RWPE1 (cell line): ENCODE results near the gene IGF2.

ENCODE experiments used
- CTCF ChIA-PET: fragments of 350-600 bp; sonication (Branson Sonifier 250); formaldehyde crosslinking; extraction: SDS; loops from one replicate; lab custom pipeline; 2021; lab: Yijun Ruan, JAX
- POLR2A ChIA-PET: fragments of 400-600 bp; formaldehyde crosslinking; extraction: SDS; loops from one replicate; lab custom pipeline; 2020; ENCODE audit warnings: antibody characterized with exemption; ENCODE audit not compliant: low non-redundant PET; lab: Yijun Ruan, JAX
- DNase-seq: peaks from one replicate; pipeline ENCODE4 v3.0.0; 2012; ENCODE audit warnings: low spot score
- H3K27ac ChIP-seq: fragments of 450-650 bp; 2 replicates; pipeline ENCODE4 v1.5.1; 2017
- TF ChIP-seq, protein P1 (sequence below): fragments of 450-650 bp; conservative IDR thresholded peaks from 2 replicates; pipeline ENCODE4 v1.5.1; 2017; ENCODE audit warnings: low read depth, mild to moderate bottlenecking

The IGF2 gene

DNA sequence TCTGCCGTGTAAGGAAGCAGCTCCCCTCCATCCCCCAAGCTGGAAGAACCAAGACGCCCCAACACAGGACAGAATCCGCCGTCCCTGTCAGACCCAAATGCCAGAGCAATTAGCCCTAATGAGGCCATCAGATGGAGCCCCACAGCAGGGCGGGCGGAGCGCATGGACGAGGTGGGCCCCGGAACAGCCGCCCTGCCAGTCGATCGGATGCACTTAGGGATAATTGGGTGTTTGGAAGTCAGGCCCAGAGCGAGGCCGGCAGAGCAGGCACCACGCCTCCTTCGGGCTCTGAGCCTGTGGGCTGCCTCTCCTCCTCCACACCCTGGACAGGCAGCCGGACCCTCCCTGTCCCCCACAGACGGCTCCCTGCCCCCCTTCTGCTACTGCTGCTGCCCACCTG is 37.9 kb upstream of the IGF2 start:
- TF ChIP-seq, protein P1, sequence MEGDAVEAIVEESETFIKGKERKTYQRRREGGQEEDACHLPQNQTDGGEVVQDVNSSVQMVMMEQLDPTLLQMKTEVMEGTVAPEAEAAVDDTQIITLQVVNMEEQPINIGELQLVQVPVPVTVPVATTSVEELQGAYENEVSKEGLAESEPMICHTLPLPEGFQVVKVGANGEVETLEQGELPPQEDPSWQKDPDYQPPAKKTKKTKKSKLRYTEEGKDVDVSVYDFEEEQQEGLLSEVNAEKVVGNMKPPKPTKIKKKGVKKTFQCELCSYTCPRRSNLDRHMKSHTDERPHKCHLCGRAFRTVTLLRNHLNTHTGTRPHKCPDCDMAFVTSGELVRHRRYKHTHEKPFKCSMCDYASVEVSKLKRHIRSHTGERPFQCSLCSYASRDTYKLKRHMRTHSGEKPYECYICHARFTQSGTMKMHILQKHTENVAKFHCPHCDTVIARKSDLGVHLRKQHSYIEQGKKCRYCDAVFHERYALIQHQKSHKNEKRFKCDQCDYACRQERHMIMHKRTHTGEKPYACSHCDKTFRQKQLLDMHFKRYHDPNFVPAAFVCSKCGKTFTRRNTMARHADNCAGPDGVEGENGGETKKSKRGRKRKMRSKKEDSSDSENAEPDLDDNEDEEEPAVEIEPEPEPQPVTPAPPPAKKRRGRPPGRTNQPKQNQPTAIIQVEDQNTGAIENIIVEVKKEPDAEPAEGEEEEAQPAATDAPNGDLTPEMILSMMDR, result no peak
- ChIA-PET POLR2A (no interaction called here), CTCF (no interaction called here)
- H3K27ac ChIP-seq, result peak overlapping the region; percentile 99
- DNase-seq, result no peak

DNA sequence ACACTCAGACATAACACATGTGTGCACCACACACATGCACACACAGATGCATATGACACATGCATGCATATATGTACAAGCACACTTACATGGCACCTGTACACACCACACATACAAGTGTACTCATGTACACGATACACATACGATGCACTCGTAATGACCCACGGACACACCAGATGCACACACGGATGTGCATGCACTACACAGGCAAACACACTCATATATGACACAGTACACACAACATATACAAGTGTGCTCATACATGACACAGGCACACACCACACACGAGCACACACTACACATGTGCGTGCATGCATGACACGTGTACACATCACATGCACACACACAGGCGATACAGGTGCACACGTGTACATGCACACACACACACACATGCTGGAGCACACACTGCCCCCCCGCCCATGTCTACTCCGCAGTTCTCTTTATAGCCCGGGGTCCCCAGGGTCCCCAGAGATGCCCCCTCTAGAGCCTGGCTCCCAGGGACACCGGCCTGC is 37.3 kb upstream of the IGF2 start:
- TF ChIP-seq, protein P1, result no peak

DNA sequence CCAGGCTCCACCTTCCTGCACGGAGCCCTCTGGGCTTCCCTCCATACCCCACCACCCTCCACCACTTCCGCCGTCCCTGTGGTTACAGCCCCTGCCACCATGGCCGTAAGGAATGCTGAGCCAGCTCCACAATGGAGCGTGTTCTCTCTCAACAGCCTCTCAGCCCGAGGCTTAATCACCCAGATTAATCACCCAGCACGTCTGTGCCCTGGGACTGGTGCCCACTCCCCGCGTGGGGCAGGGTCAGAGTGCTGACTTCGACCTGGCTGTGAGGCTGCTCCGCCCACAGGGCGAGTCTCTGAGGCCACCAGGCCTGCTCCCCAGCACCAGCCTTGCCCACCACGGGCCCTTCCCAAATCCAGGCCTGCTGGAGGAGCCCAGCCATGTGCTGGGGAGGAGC is 36.5 kb upstream of the IGF2 start:
- CTCF ChIA-PET, result no interaction called here
- POLR2A ChIA-PET, result no interaction called here
- DNase-seq, result peak; percentile 32
- TF ChIP-seq, protein P1, result no peak
- peak overlapping the region; percentile 99 for H3K27ac ChIP-seq

More for the DNA sequence above, 37.3 kb upstream of the IGF2 start:
- ChIA-PET CTCF (no interaction called here), POLR2A (no interaction called here)
- DNase-seq, result no peak
- peak overlapping the region; percentile 99 for H3K27ac ChIP-seq

DNA sequence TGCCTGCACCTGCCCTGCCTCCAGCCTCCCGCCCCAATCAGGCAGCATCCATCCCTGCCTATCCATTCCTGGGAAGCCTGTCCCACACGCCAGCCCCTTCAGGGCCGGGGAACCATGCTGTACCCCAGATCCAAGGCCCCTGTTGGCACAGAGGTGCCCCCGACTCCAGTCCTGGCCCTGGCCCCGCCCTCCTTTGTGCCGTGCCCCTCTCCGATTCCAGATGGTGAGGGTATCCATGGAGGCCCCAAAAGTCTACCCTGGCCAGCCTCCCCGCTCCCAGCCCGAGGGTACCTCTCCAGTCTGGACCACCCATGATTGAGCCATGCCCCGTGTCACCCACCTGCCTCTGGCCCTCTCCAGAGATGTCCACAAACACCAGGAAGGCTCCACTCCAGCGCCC is 35.2 kb upstream of the IGF2 start:
- POLR2A ChIA-PET, result no interaction called here
- TF ChIP-seq, protein P1, result no peak
- CTCF ChIA-PET, result interaction anchor here (0.6 to 0.7 kb wide), 2 partner anchors 18 to 132 kb away, joined by 3 to 4 read pairs; no protein-coding TSS in a partner anchor
- DNase-seq, result no peak
- peak overlapping the region; percentile 99 for H3K27ac ChIP-seq

DNA sequence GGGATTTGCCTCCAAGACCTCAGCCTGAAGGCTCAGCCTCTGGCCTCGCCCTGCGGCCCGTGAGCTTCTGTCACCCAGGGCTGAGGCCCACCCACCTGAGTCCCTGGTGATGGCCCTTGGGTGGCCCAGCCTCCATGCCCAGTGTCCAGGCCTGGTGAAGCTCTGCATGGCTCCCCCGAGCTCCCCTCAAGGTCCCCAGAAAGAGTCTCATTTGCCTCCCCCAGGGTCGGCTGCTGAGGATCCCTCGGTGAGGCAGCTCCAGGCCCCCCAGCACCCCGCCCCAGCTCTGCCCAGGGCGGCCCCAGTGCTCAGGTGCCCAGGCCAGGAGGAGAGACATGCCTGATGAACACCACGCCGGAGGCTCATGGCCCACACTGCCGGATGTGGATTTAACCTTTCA is 34.6 kb upstream of the IGF2 start:
- CTCF ChIA-PET, result interaction anchor here (0.5 to 0.6 kb wide), 3 partner anchors 18 to 235 kb away, joined by 3 read pairs; no protein-coding TSS in a partner anchor
- no peak for DNase-seq
- POLR2A ChIA-PET, result no interaction called here
- TF ChIP-seq, protein P1, result no peak
- H3K27ac ChIP-seq, result peak overlapping the region; percentile 99

DNA sequence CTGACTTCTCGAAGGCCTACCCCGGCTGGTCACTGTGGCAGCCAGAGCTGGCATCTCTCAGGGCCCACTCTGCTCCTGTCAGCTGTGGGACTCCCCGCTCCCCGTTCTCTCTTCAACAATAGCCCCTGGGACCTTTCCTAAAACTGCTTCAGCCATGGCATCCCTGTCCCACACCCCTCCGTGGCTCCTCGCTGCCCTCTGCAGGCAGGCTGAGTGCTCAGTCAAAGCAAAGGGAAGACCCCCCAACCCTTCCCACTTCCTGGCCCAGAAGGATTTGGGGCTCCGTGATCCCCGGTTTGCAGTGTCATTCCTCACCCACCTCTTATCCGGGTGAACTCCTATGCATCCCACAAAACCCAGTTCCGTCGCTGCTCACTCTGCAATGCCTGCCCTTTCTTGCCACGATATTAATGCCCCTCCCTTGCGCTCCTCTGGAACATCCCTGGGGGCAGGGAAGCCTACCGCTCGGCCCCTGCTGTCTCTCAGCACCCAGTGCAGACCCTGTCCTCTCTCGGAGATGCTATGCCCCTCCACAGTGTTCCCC is 34.0 kb upstream of the IGF2 start:
- TF ChIP-seq, protein P1, result no peak; the same call in 1 of the 2 replicates
- CTCF ChIA-PET, result interaction anchor here (0.6 kb wide), 1 partner anchor 17 kb away, joined by 3 read pairs; no protein-coding TSS in a partner anchor
- DNase-seq, result no peak
- H3K27ac ChIP-seq, result peak overlapping the region; percentile 99
- POLR2A ChIA-PET, result no interaction called here
